Measurements from ENCODE around the gene TRIM39.
A peak's percentile ranks its signal among the peaks of the same experiment; 100 is the strongest.

Gene TRIM39

GRCh38 chr6:30344191-30344867 lies 17.6 kb downstream of the TRIM39 start:
- no peaks in the 10 kb centered on the region for H3K27me3 Mint-ChIP-seq
- H3K9me3 Mint-ChIP-seq = no peaks in the 10 kb centered on the region
- peaks cover 49% of the 10 kb centered on the region for H3K4me1 Mint-ChIP-seq (ENCODE audit: low read depth)
- peak overlapping the region; percentile 53 for H3K27ac Mint-ChIP-seq
- H3K4me3 Mint-ChIP-seq = peak overlapping the region; percentile 89
- H3K36me3 Mint-ChIP-seq (ENCODE audit: low read depth) = peaks cover 52% of the 10 kb centered on the region

GRCh38 chr6:30344868-30345671 lies 18.3 kb downstream of the TRIM39 start, which contains the start of gene RPP21:
Gene RPP21, plus strand, starts transcription at chr6:30345156. Its CDS starts 16 bp downstream, at chr6:30345172.
- peaks cover 52% of the 10 kb centered on the region for H3K4me1 Mint-ChIP-seq (ENCODE audit: low read depth)
- peaks cover 45% of the 10 kb centered on the region for H3K36me3 Mint-ChIP-seq (ENCODE audit: low read depth)
- peak within 1 kb of the TSS; percentile 93 for H3K27ac Mint-ChIP-seq
- H3K27me3 Mint-ChIP-seq = no peaks in the 10 kb centered on the region
- no peaks in the 10 kb centered on the region for H3K9me3 Mint-ChIP-seq
- peak within 1 kb of the TSS; percentile 89 for H3K4me3 Mint-ChIP-seq

GRCh38 chr6:30345852-30346251 lies 19.1 kb downstream of the TRIM39 start:
- H3K4me3 Mint-ChIP-seq = peak overlapping the region; percentile 89
- no peaks in the 10 kb centered on the region for H3K9me3 Mint-ChIP-seq
- peaks cover 38% of the 10 kb centered on the region for H3K36me3 Mint-ChIP-seq (ENCODE audit: low read depth)
- H3K27me3 Mint-ChIP-seq = no peaks in the 10 kb centered on the region
- H3K4me1 Mint-ChIP-seq (ENCODE audit: low read depth) = peaks cover 50% of the 10 kb centered on the region
- peak overlapping the region; percentile 76 for H3K27ac Mint-ChIP-seq

- H3K27me3 Mint-ChIP-seq = peaks cover 8% of the 10 kb centered on the region
- H3K4me1 Mint-ChIP-seq (ENCODE audit: low read depth) = peaks cover 50% of the 10 kb centered on the region
- no peaks in the 10 kb centered on the region for H3K9me3 Mint-ChIP-seq
- H3K36me3 Mint-ChIP-seq (ENCODE audit: low read depth) = peaks cover 20% of the 10 kb centered on the region
- H3K27ac Mint-ChIP-seq = no peak overlapping the region
- no peak overlapping the region for H3K4me3 Mint-ChIP-seq
These were observed 22.2 kb downstream of the TRIM39 start for GRCh38 chr6:30348957-30349356.

- H3K4me1 Mint-ChIP-seq (ENCODE audit: low read depth) = peaks cover 43% of the 10 kb centered on the region
- no peak overlapping the region for H3K27ac Mint-ChIP-seq
- peaks cover 9% of the 10 kb centered on the region for H3K27me3 Mint-ChIP-seq
- H3K36me3 Mint-ChIP-seq (ENCODE audit: low read depth) = peaks cover 20% of the 10 kb centered on the region
- no peaks in the 10 kb centered on the region for H3K9me3 Mint-ChIP-seq
- no peak overlapping the region for H3K4me3 Mint-ChIP-seq
These were observed 22.9 kb downstream of the TRIM39 start for GRCh38 chr6:30349421-30350177.

GRCh38 chr6:30350524-30350923 lies 23.8 kb downstream of the TRIM39 start:
- Mint-ChIP-seq H3K4me3 (no peak overlapping the region), H3K36me3 (ENCODE audit: low read depth) (peaks cover 20% of the 10 kb centered on the region), H3K4me1 (ENCODE audit: low read depth) (peaks cover 38% of the 10 kb centered on the region), H3K9me3 (no peaks in the 10 kb centered on the region), H3K27ac (no peak overlapping the region), H3K27me3 (peaks cover 14% of the 10 kb centered on the region)

- Mint-ChIP-seq H3K9me3 (no peaks in the 10 kb centered on the region), H3K4me1 (ENCODE audit: low read depth) (peaks cover 23% of the 10 kb centered on the region), H3K4me3 (no peak overlapping the region), H3K27me3 (peaks cover 25% of the 10 kb centered on the region), H3K27ac (no peak overlapping the region), H3K36me3 (ENCODE audit: low read depth) (peaks cover 2% of the 10 kb centered on the region)
These were observed 25.8 kb downstream of the TRIM39 start for GRCh38 chr6:30352550-30352949.

- Mint-ChIP-seq H3K9me3 (no peaks in the 10 kb centered on the region), H3K27ac (no peak overlapping the region), H3K27me3 (peaks cover 50% of the 10 kb centered on the region), H3K4me1 (ENCODE audit: low read depth) (peaks cover 4% of the 10 kb centered on the region), H3K36me3 (ENCODE audit: low read depth) (no peaks in the 10 kb centered on the region), H3K4me3 (no peak overlapping the region)
These were observed 28.6 kb downstream of the TRIM39 start for GRCh38 chr6:30355281-30355680.

GRCh38 chr6:30356536-30356935 lies 29.8 kb downstream of the TRIM39 start:
- Mint-ChIP-seq H3K4me1 (ENCODE audit: low read depth) (no peaks in the 10 kb centered on the region), H3K36me3 (ENCODE audit: low read depth) (no peaks in the 10 kb centered on the region), H3K9me3 (no peaks in the 10 kb centered on the region), H3K4me3 (no peak overlapping the region), H3K27me3 (peaks cover 63% of the 10 kb centered on the region), H3K27ac (no peak overlapping the region)

- Mint-ChIP-seq H3K4me3 (peak overlapping the region; percentile 83), H3K27ac (no peak overlapping the region), H3K36me3 (ENCODE audit: low read depth) (no peaks in the 10 kb centered on the region)
These were observed 31.2 kb downstream of the TRIM39 start for GRCh38 chr6:30357678-30358540.

GRCh38 chr6:30359276-30359675 lies 32.5 kb downstream of the TRIM39 start:
- no peak overlapping the region for H3K4me3 Mint-ChIP-seq
- H3K9me3 Mint-ChIP-seq = no peaks in the 10 kb centered on the region
- H3K27ac Mint-ChIP-seq = no peak overlapping the region
- no peaks in the 10 kb centered on the region for H3K36me3 Mint-ChIP-seq (ENCODE audit: low read depth)
- no peaks in the 10 kb centered on the region for H3K4me1 Mint-ChIP-seq (ENCODE audit: low read depth)
- H3K27me3 Mint-ChIP-seq = peaks cover 73% of the 10 kb centered on the region

More at GRCh38 chr6:30357678-30358540, 31.2 kb downstream of the TRIM39 start:
- Mint-ChIP-seq H3K9me3 (no peaks in the 10 kb centered on the region), H3K4me1 (ENCODE audit: low read depth) (no peaks in the 10 kb centered on the region), H3K27me3 (peaks cover 70% of the 10 kb centered on the region)

- Mint-ChIP-seq H3K9me3 (no peaks in the 10 kb centered on the region), H3K27me3 (peaks cover 72% of the 10 kb centered on the region), H3K27ac (no peak overlapping the region), H3K4me1 (ENCODE audit: low read depth) (no peaks in the 10 kb centered on the region), H3K4me3 (no peak overlapping the region), H3K36me3 (ENCODE audit: low read depth) (no peaks in the 10 kb centered on the region)
These were observed 33.4 kb downstream of the TRIM39 start for GRCh38 chr6:30360139-30360538.

GRCh38 chr6:30361661-30362060 lies 34.9 kb downstream of the TRIM39 start:
- no peak overlapping the region for H3K4me3 Mint-ChIP-seq
- no peak overlapping the region for H3K27ac Mint-ChIP-seq
- no peaks in the 10 kb centered on the region for H3K36me3 Mint-ChIP-seq (ENCODE audit: low read depth)
- no peaks in the 10 kb centered on the region for H3K9me3 Mint-ChIP-seq
- peaks cover 84% of the 10 kb centered on the region for H3K27me3 Mint-ChIP-seq
- no peaks in the 10 kb centered on the region for H3K4me1 Mint-ChIP-seq (ENCODE audit: low read depth)

GRCh38 chr6:30363459-30363858 lies 36.7 kb downstream of the TRIM39 start:
- no peaks in the 10 kb centered on the region for H3K4me1 Mint-ChIP-seq (ENCODE audit: low read depth)
- no peaks in the 10 kb centered on the region for H3K9me3 Mint-ChIP-seq
- H3K27me3 Mint-ChIP-seq = peaks cover 74% of the 10 kb centered on the region
- no peak overlapping the region for H3K4me3 Mint-ChIP-seq
- no peak overlapping the region for H3K27ac Mint-ChIP-seq
- H3K36me3 Mint-ChIP-seq (ENCODE audit: low read depth) = no peaks in the 10 kb centered on the region

All from stimulated activated naive CD8-positive, alpha-beta T cell treated with anti-CD3 and anti-CD28 coated beads, Interleukin-15, Interleukin-2, amounts not matched to agents 100 ng/mL and 50 ng/mL, for 24 hours (primary cell).